ENCODE measurements around the gene CGB8.
"Not testable (repeated sequence)": the region's sequence is repeated elsewhere in the genome, so short reads cannot be mapped to it uniquely, and the experiment has no call there.

Gene CGB8

GRCh38 chr19:49022116-49022515, 26.8 kb downstream of the CGB8 start:
- Mint-ChIP-seq H3K27ac (no peak overlapping the region), H3K36me3 (no peaks in the 10 kb centered on the region), H3K4me1 (peaks cover 30% of the 10 kb centered on the region), H3K4me3 (no peak overlapping the region), H3K27me3 (no peaks in the 10 kb centered on the region), H3K9me3 (no peaks in the 10 kb centered on the region)
- no peak for ATAC-seq

GRCh38 chr19:49020931-49021895, 27.7 kb downstream of the CGB8 start:
- H3K4me3 Mint-ChIP-seq = peak overlapping the region; percentile 3
- peaks cover 30% of the 10 kb centered on the region for H3K4me1 Mint-ChIP-seq
- H3K27me3 Mint-ChIP-seq = no peaks in the 10 kb centered on the region
- no peaks in the 10 kb centered on the region for H3K36me3 Mint-ChIP-seq
- ATAC-seq = no peak
- H3K27ac Mint-ChIP-seq = peak overlapping the region; percentile 0
- no peaks in the 10 kb centered on the region for H3K9me3 Mint-ChIP-seq

GRCh38 chr19:49020342-49020741, 28.6 kb downstream of the CGB8 start:
- H3K27ac Mint-ChIP-seq = peak overlapping the region; percentile 0
- no peak for ATAC-seq

GRCh38 chr19:49019242-49019932, 29.5 kb downstream of the CGB8 start:
- no peaks in the 10 kb centered on the region for H3K9me3 Mint-ChIP-seq
- peak overlapping the region; percentile 61 for H3K27ac Mint-ChIP-seq
- ATAC-seq = peak; percentile 49
- H3K27me3 Mint-ChIP-seq = no peaks in the 10 kb centered on the region
- H3K36me3 Mint-ChIP-seq = peaks cover 12% of the 10 kb centered on the region
- peak overlapping the region; percentile 78 for H3K4me3 Mint-ChIP-seq
- peaks cover 30% of the 10 kb centered on the region for H3K4me1 Mint-ChIP-seq

More at GRCh38 chr19:49020342-49020741, 28.6 kb downstream of the CGB8 start:
- peaks cover 30% of the 10 kb centered on the region for H3K4me1 Mint-ChIP-seq
- no peaks in the 10 kb centered on the region for H3K9me3 Mint-ChIP-seq
- H3K4me3 Mint-ChIP-seq = peak overlapping the region; percentile 78
- no peaks in the 10 kb centered on the region for H3K27me3 Mint-ChIP-seq
- peaks cover 8% of the 10 kb centered on the region for H3K36me3 Mint-ChIP-seq

GRCh38 chr19:49018388-49019241, 30.3 kb downstream of the CGB8 start:
- ATAC-seq = not testable (repeated sequence)
- H3K36me3 Mint-ChIP-seq = peaks cover 14% of the 10 kb centered on the region

GRCh38 chr19:49017666-49018351, 31.1 kb downstream of the CGB8 start:
- Mint-ChIP-seq H3K27me3 (no peaks in the 10 kb centered on the region), H3K36me3 (peaks cover 17% of the 10 kb centered on the region), H3K9me3 (no peaks in the 10 kb centered on the region), H3K4me3 (peak overlapping the region; percentile 78), H3K4me1 (peaks cover 30% of the 10 kb centered on the region), H3K27ac (no peak overlapping the region)
- ATAC-seq = peak; percentile 84

More at GRCh38 chr19:49018388-49019241, 30.3 kb downstream of the CGB8 start:
- H3K27me3 Mint-ChIP-seq, H3K9me3 Mint-ChIP-seq: not testable (repeated sequence)
- peak overlapping the region; percentile 78 for H3K4me3 Mint-ChIP-seq
- H3K27ac Mint-ChIP-seq = peak overlapping the region; percentile 61
- peaks cover 30% of the 10 kb centered on the region for H3K4me1 Mint-ChIP-seq

- H3K27me3 Mint-ChIP-seq = no peaks in the 10 kb centered on the region
- peaks cover 30% of the 10 kb centered on the region for H3K4me1 Mint-ChIP-seq
- peak within 1 kb of the TSS; percentile 78 for H3K4me3 Mint-ChIP-seq
- H3K36me3 Mint-ChIP-seq = peaks cover 17% of the 10 kb centered on the region
- H3K9me3 Mint-ChIP-seq = no peaks in the 10 kb centered on the region
- no peak within 1 kb of the TSS for H3K27ac Mint-ChIP-seq
- no peak for ATAC-seq
These were observed 31.8 kb downstream of the CGB8 start, which contains the start of gene LHB for GRCh38 chr19:49017041-49017665. Gene LHB (minus strand): TSS chr19:49017091. CDS start chr19:49017081, 10 bp downstream.

GRCh38 chr19:49016067-49016839, 32.7 kb downstream of the CGB8 start:
- Mint-ChIP-seq H3K4me1 (peaks cover 26% of the 10 kb centered on the region), H3K27me3 (no peaks in the 10 kb centered on the region), H3K36me3 (peaks cover 21% of the 10 kb centered on the region), H3K4me3 (no peak overlapping the region), H3K27ac (no peak overlapping the region), H3K9me3 (no peaks in the 10 kb centered on the region)
- ATAC-seq = no peak

- Mint-ChIP-seq H3K27me3 (no peaks in the 10 kb centered on the region), H3K36me3 (peaks cover 35% of the 10 kb centered on the region)
- no peak for ATAC-seq
These were observed 34.0 kb downstream of the CGB8 start for GRCh38 chr19:49014870-49015255.

GRCh38 chr19:49014123-49014869, 34.6 kb downstream of the CGB8 start:
- Mint-ChIP-seq H3K27me3 (no peaks in the 10 kb centered on the region), H3K4me1 (peaks cover 10% of the 10 kb centered on the region), H3K9me3 (no peaks in the 10 kb centered on the region), H3K36me3 (peaks cover 40% of the 10 kb centered on the region), H3K27ac (no peak overlapping the region), H3K4me3 (no peak overlapping the region)
- no peak for ATAC-seq

More at GRCh38 chr19:49014870-49015255, 34.0 kb downstream of the CGB8 start:
- H3K4me3 Mint-ChIP-seq = no peak overlapping the region
- H3K27ac Mint-ChIP-seq = no peak overlapping the region
- H3K4me1 Mint-ChIP-seq = peaks cover 13% of the 10 kb centered on the region
- no peaks in the 10 kb centered on the region for H3K9me3 Mint-ChIP-seq

GRCh38 chr19:49011194-49011593, 37.7 kb downstream of the CGB8 start:
- Mint-ChIP-seq H3K27me3 (no peaks in the 10 kb centered on the region), H3K4me1 (no peaks in the 10 kb centered on the region), H3K36me3 (peaks cover 50% of the 10 kb centered on the region), H3K27ac (no peak overlapping the region), H3K9me3 (no peaks in the 10 kb centered on the region), H3K4me3 (no peak overlapping the region)
- ATAC-seq = no peak

- Mint-ChIP-seq H3K27ac (no peak overlapping the region), H3K4me3 (no peak overlapping the region), H3K4me1 (no peaks in the 10 kb centered on the region), H3K9me3 (no peaks in the 10 kb centered on the region), H3K27me3 (no peaks in the 10 kb centered on the region), H3K36me3 (peaks cover 50% of the 10 kb centered on the region)
- ATAC-seq = no peak
These were observed 38.5 kb downstream of the CGB8 start for GRCh38 chr19:49010453-49010852.

- peaks cover 50% of the 10 kb centered on the region for H3K36me3 Mint-ChIP-seq
- no peaks in the 10 kb centered on the region for H3K27me3 Mint-ChIP-seq
- H3K9me3 Mint-ChIP-seq = no peaks in the 10 kb centered on the region
- no peak overlapping the region for H3K4me3 Mint-ChIP-seq
- ATAC-seq = no peak
- H3K4me1 Mint-ChIP-seq = no peaks in the 10 kb centered on the region
- H3K27ac Mint-ChIP-seq = no peak overlapping the region
These were observed 39.1 kb downstream of the CGB8 start for GRCh38 chr19:49009828-49010227.
